Left kidney (tissue), 2 donors: ENCODE measurements around the gene HDAC3. TPM values are rescaled to one million over a fixed set of nuclear protein-coding genes. Genes with fewer than 3 reads are reported as not detected.

ENCODE experiments used
- DNase-seq: peaks from one replicate; pipeline ENCODE4 v3.0.0-alpha.2; 2013
- polyA plus RNA-seq: library from polyadenylated mRNA; unstranded; fragments of 120-200 nt; gene quantifications from one replicate; pipeline ENCODE4 v1.2.1, GENCODE V29; 2013; ENCODE audit not compliant: insufficient read length

HDAC3 gene
- polyA plus RNA-seq, 1 donor, result 122 TPM

GRCh38 chr5:141664733-141665461 lies 28.2 kb upstream of the HDAC3 start:
- peak; percentile 72 for DNase-seq

GRCh38 chr5:141663506-141663905 lies 26.9 kb upstream of the HDAC3 start:
- no peak for DNase-seq

- no peak for DNase-seq
Measured at GRCh38 chr5:141662028-141662427, 25.4 kb upstream of the HDAC3 start.

GRCh38 chr5:141657937-141658545 lies 21.4 kb upstream of the HDAC3 start:
- DNase-seq, result no peak

- no peak for DNase-seq
Measured at GRCh38 chr5:141657404-141657803, 20.8 kb upstream of the HDAC3 start.

- DNase-seq, result no peak
Measured at GRCh38 chr5:141656396-141656795, 19.7 kb upstream of the HDAC3 start.

GRCh38 chr5:141655020-141655419 lies 18.4 kb upstream of the HDAC3 start:
- DNase-seq, result no peak

GRCh38 chr5:141654298-141654697 lies 17.6 kb upstream of the HDAC3 start:
- DNase-seq, result no peak

- no peak for DNase-seq
Measured at GRCh38 chr5:141651728-141652105, 15.1 kb upstream of the HDAC3 start.

GRCh38 chr5:141650851-141651727 lies 14.4 kb upstream of the HDAC3 start, which contains the start of gene FCHSD1:
Gene FCHSD1, minus strand, starts transcription at chr5:141651418. Its CDS starts 50 bp downstream, at chr5:141651368.
- peak; percentile 79 for DNase-seq

GRCh38 chr5:141649972-141650371 lies 13.3 kb upstream of the HDAC3 start:
- DNase-seq, result no peak

- no peak for DNase-seq
Measured at GRCh38 chr5:141649056-141649688, 12.5 kb upstream of the HDAC3 start.

GRCh38 chr5:141647851-141648250 lies 11.2 kb upstream of the HDAC3 start:
- no peak for DNase-seq

GRCh38 chr5:141647242-141647641 lies 10.6 kb upstream of the HDAC3 start:
- no peak for DNase-seq

- no peak for DNase-seq
Measured at GRCh38 chr5:141646026-141646425, 9.4 kb upstream of the HDAC3 start.

- DNase-seq, result no peak
Measured at GRCh38 chr5:141641634-141642267, 5.1 kb upstream of the HDAC3 start.

GRCh38 chr5:141640698-141641097 lies 4.0 kb upstream of the HDAC3 start:
- no peak for DNase-seq

GRCh38 chr5:141640051-141640415 lies 3.4 kb upstream of the HDAC3 start:
- DNase-seq, result no peak

- DNase-seq, result no peak
Measured at GRCh38 chr5:141639357-141640050, 2.9 kb upstream of the HDAC3 start.

- DNase-seq, result no peak
Measured at GRCh38 chr5:141638771-141639170, 2.1 kb upstream of the HDAC3 start.

GRCh38 chr5:141637767-141638419 lies 1.2 kb upstream of the HDAC3 start:
- peak; percentile 40 for DNase-seq
